Measurements from ENCODE around the gene CPZ. TPM values are rescaled to one million over a fixed set of nuclear protein-coding genes. Genes with fewer than 3 reads are reported as not detected.

CPZ gene
- total RNA-seq, 2 donors from 2014 or later: 0.90 to 1.2 TPM

DNA sequence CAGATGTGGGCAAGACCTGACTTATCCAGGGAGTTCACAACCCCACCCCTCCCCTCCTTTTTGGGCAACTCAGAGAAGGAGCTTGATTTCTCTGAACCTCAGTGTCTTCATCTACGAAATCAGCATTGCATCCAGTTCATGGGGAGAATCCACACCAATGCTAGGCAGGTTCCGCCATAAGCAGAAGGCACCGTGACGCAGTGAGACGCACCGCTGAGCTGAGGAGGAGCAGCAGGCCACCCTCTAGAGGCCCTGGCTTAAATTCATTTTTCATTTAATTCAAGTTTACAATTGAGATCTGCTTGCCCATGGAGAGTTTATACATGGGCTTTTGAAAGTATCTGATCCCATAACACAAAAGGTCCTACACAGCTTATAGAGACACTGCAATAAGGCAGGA is 55.7 kb downstream of the CPZ start:
- no peaks in the 10 kb centered on the region for H3K9me3 ChIP-seq
- H3K27ac ChIP-seq: no peak overlapping the region
- no peak for DNase-seq (ENCODE audit: low spot score)
- H3K4me1 ChIP-seq: no peaks in the 10 kb centered on the region
- H3K36me3 ChIP-seq: no peaks in the 10 kb centered on the region
- TF ChIP-seq, protein P1, sequence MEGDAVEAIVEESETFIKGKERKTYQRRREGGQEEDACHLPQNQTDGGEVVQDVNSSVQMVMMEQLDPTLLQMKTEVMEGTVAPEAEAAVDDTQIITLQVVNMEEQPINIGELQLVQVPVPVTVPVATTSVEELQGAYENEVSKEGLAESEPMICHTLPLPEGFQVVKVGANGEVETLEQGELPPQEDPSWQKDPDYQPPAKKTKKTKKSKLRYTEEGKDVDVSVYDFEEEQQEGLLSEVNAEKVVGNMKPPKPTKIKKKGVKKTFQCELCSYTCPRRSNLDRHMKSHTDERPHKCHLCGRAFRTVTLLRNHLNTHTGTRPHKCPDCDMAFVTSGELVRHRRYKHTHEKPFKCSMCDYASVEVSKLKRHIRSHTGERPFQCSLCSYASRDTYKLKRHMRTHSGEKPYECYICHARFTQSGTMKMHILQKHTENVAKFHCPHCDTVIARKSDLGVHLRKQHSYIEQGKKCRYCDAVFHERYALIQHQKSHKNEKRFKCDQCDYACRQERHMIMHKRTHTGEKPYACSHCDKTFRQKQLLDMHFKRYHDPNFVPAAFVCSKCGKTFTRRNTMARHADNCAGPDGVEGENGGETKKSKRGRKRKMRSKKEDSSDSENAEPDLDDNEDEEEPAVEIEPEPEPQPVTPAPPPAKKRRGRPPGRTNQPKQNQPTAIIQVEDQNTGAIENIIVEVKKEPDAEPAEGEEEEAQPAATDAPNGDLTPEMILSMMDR (IDR thresholded peaks at IDR 0.05): no peak
- no peak overlapping the region for H3K4me3 ChIP-seq
- no peaks in the 10 kb centered on the region for H3K27me3 ChIP-seq

DNA sequence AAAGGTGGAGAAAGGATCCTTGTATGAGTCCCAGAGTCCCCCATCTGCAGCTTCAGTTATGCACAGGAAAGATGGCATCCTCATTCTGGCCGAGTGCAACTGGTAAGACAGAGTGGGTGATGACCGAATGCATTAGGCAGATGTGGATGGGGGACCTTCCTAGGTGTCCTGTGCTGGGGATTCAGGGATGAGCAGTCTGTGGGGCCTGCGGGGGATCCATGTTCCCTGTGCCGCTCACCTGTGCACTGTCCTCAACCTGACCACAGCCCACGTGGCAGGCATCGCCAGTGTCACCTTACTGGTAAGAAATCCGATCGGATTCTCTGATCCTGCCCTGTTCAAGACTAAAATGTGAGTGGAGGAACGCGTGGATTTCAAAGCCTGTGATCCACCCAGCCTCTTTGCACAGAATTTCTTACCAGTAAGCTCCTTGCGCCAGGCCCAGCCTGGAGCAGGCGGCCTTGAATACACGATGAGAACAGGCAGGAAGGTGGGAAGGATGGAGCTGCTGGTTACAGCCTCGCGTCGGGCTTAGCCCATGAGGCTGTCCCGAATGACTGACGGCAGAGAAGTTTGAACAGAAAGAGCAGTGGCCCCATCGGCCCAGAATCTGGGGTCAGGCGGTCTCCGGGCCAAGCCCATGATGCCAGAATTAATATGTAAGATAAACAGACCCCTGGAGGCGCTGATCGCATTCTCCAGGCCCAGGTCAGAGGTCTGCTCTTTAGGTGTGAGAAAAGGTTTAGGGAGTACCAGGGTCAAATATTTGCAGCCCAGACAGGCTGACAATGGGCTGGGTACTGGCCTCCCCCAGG is 56.5 kb downstream of the CPZ start:
- peaks cover 0 to 1% of the 10 kb centered on the region in 2 donors for H3K9me3 ChIP-seq
- DNase-seq (ENCODE audit: low spot score): no peak
- H3K4me1 ChIP-seq: no peaks in the 10 kb centered on the region
- no peaks in the 10 kb centered on the region for H3K27me3 ChIP-seq
- H3K36me3 ChIP-seq: no peaks in the 10 kb centered on the region
- H3K4me3 ChIP-seq: no peak overlapping the region
- no peak overlapping the region for H3K27ac ChIP-seq
- TF ChIP-seq, protein P1 (IDR thresholded peaks at IDR 0.05): no peak

DNA sequence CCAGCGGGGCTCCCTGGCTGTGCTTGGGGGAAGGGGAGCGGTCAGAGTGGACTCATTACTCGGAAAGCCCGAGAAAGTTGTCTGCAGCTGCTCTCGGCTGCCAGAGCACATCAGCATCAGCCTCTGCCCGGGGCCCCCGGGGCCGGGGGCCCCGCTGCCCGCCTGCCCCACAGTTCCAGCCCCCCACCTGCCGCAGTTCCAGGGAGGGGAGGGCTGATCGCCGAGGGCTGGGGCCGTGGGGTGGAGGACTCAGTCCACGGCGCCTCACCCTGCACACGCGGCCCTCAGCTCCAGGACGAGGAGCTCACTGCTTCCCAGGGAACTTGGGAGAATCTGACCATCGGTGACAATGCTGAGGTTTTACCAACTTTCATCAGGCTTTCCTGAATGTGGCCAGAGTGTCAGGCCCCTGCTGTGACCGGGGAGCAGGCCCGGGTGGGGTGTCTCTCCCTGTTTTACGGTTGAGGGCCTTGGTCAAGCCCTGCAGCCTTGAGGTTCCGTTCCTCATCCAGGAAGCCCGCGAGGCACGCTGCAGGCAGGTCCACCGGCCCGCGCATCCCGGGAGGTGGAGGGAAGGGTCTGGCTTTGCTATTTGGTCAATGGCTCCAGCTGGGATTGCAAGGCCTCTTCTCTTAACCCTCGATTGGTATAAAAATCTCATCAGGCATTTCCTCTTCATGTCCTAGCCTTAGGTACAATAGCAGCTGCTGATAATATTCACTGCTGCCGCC is 57.2 kb downstream of the CPZ start:
- Histone ChIP-seq H3K4me3 (no peak overlapping the region), H3K36me3 (no peaks in the 10 kb centered on the region), H3K27me3 (no peaks in the 10 kb centered on the region), H3K27ac (no peak overlapping the region), H3K4me1 (no peaks in the 10 kb centered on the region), H3K9me3 (peaks cover 0 to 9% of the 10 kb centered on the region in 2 donors)
- TF ChIP-seq, protein P1 (IDR thresholded peaks at IDR 0.05): no peak
- DNase-seq (ENCODE audit: low spot score): no peak

DNA sequence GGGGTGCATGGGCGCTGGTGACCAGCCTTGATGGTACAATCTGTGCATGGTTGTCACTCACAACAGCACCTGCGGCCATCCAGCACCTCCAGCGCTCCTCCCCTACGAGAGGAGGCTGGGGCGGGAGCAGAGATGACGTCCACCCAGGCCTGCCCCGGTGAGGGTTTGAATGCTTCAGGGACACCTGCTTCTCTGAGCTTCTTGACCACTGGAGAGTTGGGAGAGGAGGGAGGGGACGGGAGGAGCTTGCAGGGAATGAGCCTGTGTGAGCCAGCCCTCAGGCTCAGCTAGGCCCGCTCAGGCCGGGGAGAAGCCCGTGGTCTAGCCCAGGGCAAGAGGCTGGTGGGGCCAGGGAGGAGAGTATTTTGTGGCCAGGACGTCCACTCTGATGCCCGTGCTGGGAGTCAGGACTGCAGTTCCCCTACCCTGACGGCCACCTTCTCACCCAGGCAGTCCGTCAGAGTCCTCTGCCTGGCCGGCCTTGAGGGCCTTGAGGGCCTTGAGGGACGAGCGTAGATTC is 59.2 kb downstream of the CPZ start:
- Histone ChIP-seq H3K27ac (no peak overlapping the region), H3K27me3 (no peaks in the 10 kb centered on the region), H3K9me3 (peaks cover 0 to 9% of the 10 kb centered on the region in 2 donors), H3K36me3 (no peaks in the 10 kb centered on the region), H3K4me3 (no peak overlapping the region), H3K4me1 (no peaks in the 10 kb centered on the region)
- DNase-seq (ENCODE audit: low spot score): no peak
- TF ChIP-seq, protein P1 (IDR thresholded peaks at IDR 0.05): no peak

DNA sequence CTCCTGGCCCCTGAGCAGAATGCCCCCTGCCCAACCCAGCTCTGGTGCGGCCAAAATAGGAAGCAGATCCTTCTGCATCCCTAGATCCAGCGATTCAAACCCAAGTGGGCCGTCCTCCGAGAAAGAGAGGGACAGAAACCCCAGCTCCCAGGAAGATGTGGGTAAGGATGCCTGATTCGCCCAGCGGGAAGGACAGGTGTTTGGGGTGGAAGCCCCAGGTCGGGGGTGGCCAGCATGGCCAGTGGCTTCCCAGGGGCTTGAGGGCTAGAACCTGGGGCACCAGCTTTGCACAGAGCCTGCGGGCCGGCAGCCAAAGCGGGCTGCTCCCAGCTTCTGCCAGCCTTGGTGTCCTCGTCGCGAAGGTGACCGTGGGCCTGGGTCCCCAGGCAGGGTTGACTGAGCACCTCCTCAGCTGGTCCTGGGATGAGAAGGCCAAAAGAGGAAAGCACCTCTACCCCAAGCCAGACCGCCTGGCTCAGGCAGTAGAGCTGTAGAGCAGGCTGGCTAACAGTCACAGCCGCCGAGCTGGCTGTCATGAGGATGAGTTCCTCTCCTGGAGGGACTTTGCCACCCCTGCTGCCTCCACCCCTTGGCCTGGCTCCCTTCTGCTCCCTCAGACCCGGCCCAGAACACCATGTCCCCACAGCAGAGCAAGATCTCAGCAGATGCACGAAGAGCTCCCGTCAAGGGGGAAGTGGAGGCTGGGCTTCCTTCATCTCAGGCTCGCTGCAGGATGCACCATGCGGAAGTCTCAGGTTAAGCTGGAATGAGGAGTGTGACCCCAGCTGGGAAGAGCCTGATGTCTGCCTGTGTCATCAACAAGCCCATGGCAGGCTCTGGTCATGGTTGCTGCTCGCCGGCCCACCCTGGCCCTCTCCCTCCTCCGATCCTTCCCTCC is 59.9 kb downstream of the CPZ start:
- no peaks in the 10 kb centered on the region for H3K36me3 ChIP-seq
- H3K27me3 ChIP-seq: no peaks in the 10 kb centered on the region
- DNase-seq (ENCODE audit: low spot score): no peak
- no peak overlapping the region for H3K4me3 ChIP-seq
- no peaks in the 10 kb centered on the region for H3K4me1 ChIP-seq
- H3K27ac ChIP-seq: no peak overlapping the region
- H3K9me3 ChIP-seq: peaks cover 0 to 9% of the 10 kb centered on the region in 2 donors
- TF ChIP-seq, protein P1 (IDR thresholded peaks at IDR 0.05): no peak
